Neuronal stem cell (in vitro differentiated cells): ENCODE measurements around the gene GLMN. TPM values are rescaled to one million over a fixed set of nuclear protein-coding genes. Genes with fewer than 3 reads are reported as not detected.
A peak's percentile ranks its signal among the peaks of the same experiment; 100 is the strongest.

Experiments used
- DNase-seq: peaks from one replicate; pipeline ENCODE4 v3.0.0-alpha.2; 2013; ENCODE audit warnings: low spot score
- H2AFZ ChIP-seq: one replicate; pipeline ENCODE4 v1.6.1; 2013; ENCODE audit warnings: mild to moderate bottlenecking, low read length, inconsistent platforms
- H2AK5ac ChIP-seq: 2 replicates; pipeline ENCODE4 v1.6.1; 2013; ENCODE audit warnings: low read depth, mild to moderate bottlenecking, inconsistent platforms, low read length, moderate library complexity, mixed read lengths
- H2BK120ac ChIP-seq: 2 replicates; pipeline ENCODE4 v1.6.1; 2013; ENCODE audit warnings: low read depth, mild to moderate bottlenecking, inconsistent platforms, low read length, moderate library complexity, mixed read lengths
- H2BK12ac ChIP-seq: one replicate; pipeline ENCODE4 v1.6.1; 2013; ENCODE audit warnings: low read length, inconsistent platforms
- H2BK15ac ChIP-seq: 2 replicates; pipeline ENCODE4 v1.6.1; 2013; ENCODE audit warnings: mild to moderate bottlenecking, low read length, inconsistent platforms, mixed read lengths
- H2BK5ac ChIP-seq: one replicate; pipeline ENCODE4 v1.6.1; 2013; ENCODE audit warnings: inconsistent platforms, mild to moderate bottlenecking, low read length, moderate library complexity
- H3K14ac ChIP-seq: one replicate; pipeline ENCODE4 v1.6.1; 2013; ENCODE audit warnings: low read length, inconsistent platforms
- H3K18ac ChIP-seq: 2 replicates; pipeline ENCODE4 v1.6.1; 2013; ENCODE audit warnings: low read length, inconsistent platforms
- H3K23ac ChIP-seq: 2 replicates; pipeline ENCODE4 v1.6.1; 2013; ENCODE audit warnings: low read depth, mild to moderate bottlenecking, mixed read lengths, low read length, inconsistent platforms; ENCODE audit not compliant: poor library complexity
- H3K27ac ChIP-seq: replicated peaks from 3 replicates; pipeline ENCODE4 v1.5.1; 2013; ENCODE audit warnings: low read length, inconsistent platforms
- H3K27me3 ChIP-seq, 3 experiments: 2 replicates each; pipeline ENCODE4 v1.6.1; 2013; ENCODE audit warnings: low read length in 3 of 3, mild to moderate bottlenecking in 2 of 3, inconsistent platforms in 1 of 3, low read depth in 1 of 3, mixed read lengths in 1 of 3, moderate library complexity in 1 of 3; ENCODE audit not compliant: control insufficient read depth in 3 of 3, insufficient read depth in 3 of 3
- H3K36me3 ChIP-seq, 2 donors: replicated peaks in 1 of 2; 2 replicates each; pipeline ENCODE4 v1.6.1; 2013; ENCODE audit warnings: low read length in 2 of 2; ENCODE audit not compliant: control insufficient read depth in 2 of 2, insufficient read depth in 2 of 2
- H3K4ac ChIP-seq: 2 replicates; pipeline ENCODE4 v1.6.1; 2013; ENCODE audit warnings: inconsistent platforms, mild to moderate bottlenecking, low read length, moderate library complexity
- H3K4me1 ChIP-seq, 2 donors: 1 replicate in 1 of 2; 2 replicates in 1 of 2; pipeline ENCODE4 v1.6.1; 2013; ENCODE audit warnings: low read length in 2 of 2, low read depth in 1 of 2; ENCODE audit not compliant: control insufficient read depth in 2 of 2, insufficient read depth in 1 of 2
- H3K4me2 ChIP-seq: one replicate; pipeline ENCODE4 v1.6.1; 2013; ENCODE audit warnings: mild to moderate bottlenecking, low read length, inconsistent platforms; ENCODE audit not compliant: insufficient read depth, poor library complexity, severe bottlenecking
- H3K4me3 ChIP-seq, 2 donors: 2 replicates each; pipeline ENCODE4 v1.5.1; 2013; ENCODE audit warnings: low read length in 2 of 2, mild to moderate bottlenecking in 2 of 2, inconsistent platforms in 1 of 2, moderate library complexity in 1 of 2
- H3K79me1 ChIP-seq: one replicate; pipeline ENCODE4 v1.6.1; 2013; ENCODE audit warnings: low read depth, mild to moderate bottlenecking, inconsistent platforms, low read length, moderate library complexity
- H3K9ac ChIP-seq: one replicate; pipeline ENCODE4 v1.6.1; 2013; ENCODE audit warnings: mild to moderate bottlenecking, low read depth, low read length, inconsistent platforms; ENCODE audit not compliant: poor library complexity
- H3K9me3 ChIP-seq, 2 donors: replicated peaks in 1 of 2; 2 replicates each; pipeline versions ENCODE3 to v1.6.1; 2013; ENCODE audit warnings: low read length in 2 of 2, mild to moderate bottlenecking in 2 of 2, inconsistent platforms in 1 of 2, low read depth in 1 of 2, mixed read lengths in 1 of 2, moderate library complexity in 1 of 2; ENCODE audit not compliant: control insufficient read depth in 2 of 2, insufficient read depth in 1 of 2
- H4K8ac ChIP-seq: one replicate; pipeline ENCODE4 v1.6.1; 2013; ENCODE audit warnings: low read depth, mild to moderate bottlenecking, inconsistent platforms, low read length, moderate library complexity
- H4K91ac ChIP-seq: one replicate; pipeline ENCODE4 v1.6.1; 2013; ENCODE audit warnings: low read length, low read depth, mild to moderate bottlenecking, inconsistent platforms; ENCODE audit not compliant: poor library complexity
- WGBS, 2 donors: extraction: QIAGEN DNeasy Blood & Tissue Kit; methylation state at CpG; one replicate each; pipeline ENCODE4 v1.1.7; 2013; ENCODE audit warnings: missing lambda C conversion rate in 2 of 2, mixed read lengths in 1 of 2; ENCODE audit not compliant: insufficient read length in 2 of 2, insufficient replicate concordance in 1 of 2; ENCODE audit errors: extremely low coverage in 2 of 2; 5-methylcytosine and 5-hydroxymethylcytosine counted together
- polyA plus RNA-seq, 2 experiments: library from polyadenylated mRNA; stranded (reverse); fragments of 200-250 nt; gene quantifications; one replicate each; pipeline ENCODE4 v1.2.3, GENCODE V29; 2013

Gene GLMN
- 14.5 TPM for polyA plus RNA-seq (2013, experiment 1 of 2)
- polyA plus RNA-seq (2013, experiment 2 of 2) = 15.8 TPM

GRCh38 chr1:92298573-92299476 is at the start of gene GLMN, which contains the start of gene RPAP2:
Gene GLMN (minus strand): TSS chr1:92298987. CDS start chr1:92297999, 988 bp downstream.
Gene RPAP2 (plus strand): TSS chr1:92299059. CDS start chr1:92299074, 15 bp downstream.
- Histone ChIP-seq H3K4ac (peak within 1 kb of the TSS; percentile 76), H2BK15ac (peak within 1 kb of the TSS; percentile 98), H3K14ac (peak within 1 kb of the TSS; percentile 100), H3K27me3 (no peaks in the 10 kb centered on the region), H2BK5ac (peak within 1 kb of the TSS; percentile 100), H4K8ac (peak within 1 kb of the TSS; percentile 82), H3K23ac (peak within 1 kb of the TSS; percentile 98), H3K4me1 (peaks cover 2 to 6% of the 10 kb centered on the region in 2 donors), H2AK5ac (no peak within 1 kb of the TSS), H3K4me3 (peak within 1 kb of the TSS; percentile 87 to 100), H3K9ac (peak within 1 kb of the TSS; percentile 99), H3K36me3 (peaks cover 2 to 63% of the 10 kb centered on the region in 2 donors), H3K27ac (peak within 1 kb of the TSS; percentile 99), H2AFZ (peak within 1 kb of the TSS; percentile 98), H2BK12ac (no peak within 1 kb of the TSS), H4K91ac (peak within 1 kb of the TSS; percentile 53), H3K18ac (peak within 1 kb of the TSS; percentile 100), H2BK120ac (peak within 1 kb of the TSS; percentile 91), H3K9me3 (peaks cover 0 to 2% of the 10 kb centered on the region in 2 donors), H3K79me1 (peaks cover 3% of the 10 kb centered on the region), H3K4me2 (peak within 1 kb of the TSS; percentile 78)
- DNase-seq = peak; percentile 85
- no CpG with 5 or more reads among the region's 76 CpGs for WGBS, 2 donors

- H3K9me3 ChIP-seq = peaks cover 2 to 8% of the 10 kb centered on the region in 2 donors
- no peak overlapping the region for H3K9ac ChIP-seq
- H2AFZ ChIP-seq = no peak overlapping the region
- H3K23ac ChIP-seq = no peak overlapping the region
- H3K27ac ChIP-seq = no peak overlapping the region
- no peak overlapping the region for H3K4ac ChIP-seq
- no peak overlapping the region for H4K91ac ChIP-seq
- H3K79me1 ChIP-seq = no peaks in the 10 kb centered on the region
- H3K4me3 ChIP-seq = no peak overlapping the region
- no peaks in the 10 kb centered on the region for H3K27me3 ChIP-seq
- H3K14ac ChIP-seq = no peak overlapping the region
- no peak overlapping the region for H2BK15ac ChIP-seq
- H2BK120ac ChIP-seq = no peak overlapping the region
- no CpG with 5 or more reads among the region's 1 CpG for WGBS, 2 donors
- no peaks in the 10 kb centered on the region for H3K4me1 ChIP-seq
- H3K4me2 ChIP-seq = no peak overlapping the region
- H3K18ac ChIP-seq = no peak overlapping the region
- no peak overlapping the region for H2BK5ac ChIP-seq
- H4K8ac ChIP-seq = no peak overlapping the region
- no peak overlapping the region for H2BK12ac ChIP-seq
- H2AK5ac ChIP-seq = no peak overlapping the region
- peaks cover 3 to 71% of the 10 kb centered on the region in 2 donors for H3K36me3 ChIP-seq
- no peak for DNase-seq
Measured at GRCh38 chr1:92346866-92347640, 48.3 kb upstream of the GLMN start.

GRCh38 chr1:92343061-92343460 is 44.3 kb upstream of the GLMN start:
- peaks cover 1% of the 10 kb centered on the region for H3K79me1 ChIP-seq
- no peak overlapping the region for H2BK15ac ChIP-seq
- H3K4me1 ChIP-seq = no peaks in the 10 kb centered on the region
- no peak overlapping the region for H3K14ac ChIP-seq
- H3K23ac ChIP-seq = no peak overlapping the region
- no peak overlapping the region for H3K4me2 ChIP-seq
- H2BK12ac ChIP-seq = no peak overlapping the region
- no peak overlapping the region for H4K8ac ChIP-seq
- no peak overlapping the region for H3K9ac ChIP-seq
- no peak overlapping the region for H2AK5ac ChIP-seq
- no peaks in the 10 kb centered on the region for H3K27me3 ChIP-seq
- no peak overlapping the region for H2BK120ac ChIP-seq
- H2AFZ ChIP-seq = no peak overlapping the region
- no peak overlapping the region for H4K91ac ChIP-seq
- no peak overlapping the region for H3K27ac ChIP-seq
- no CpG with 5 or more reads among the region's 3 CpGs for WGBS, 2 donors
- H2BK5ac ChIP-seq = no peak overlapping the region
- no peak overlapping the region for H3K4me3 ChIP-seq
- H3K4ac ChIP-seq = no peak overlapping the region
- H3K9me3 ChIP-seq = no peaks in the 10 kb centered on the region
- DNase-seq = no peak
- no peak overlapping the region for H3K18ac ChIP-seq
- peaks cover 2 to 60% of the 10 kb centered on the region in 2 donors for H3K36me3 ChIP-seq
